A549 treated with DMSO at 1 μM for 4 hours (cell line): Measurements from ENCODE around the gene PCDHA5. TPM values are rescaled to one million over a fixed set of nuclear protein-coding genes. Genes with fewer than 3 reads are reported as not detected.

Experiments used
- total RNA-seq: library from RNA; stranded (reverse); fragments of 200-300 nt; extraction: Qiagen RNA extraction; gene quantifications from 5 replicates; pipeline ENCODE4 v1.2.3, GENCODE V29; 2022; ENCODE audit warnings: low read depth

PCDHA5 gene
- total RNA-seq: 0.56 to 0.86 TPM (median 0.77 TPM) in 5 replicates

DNA sequence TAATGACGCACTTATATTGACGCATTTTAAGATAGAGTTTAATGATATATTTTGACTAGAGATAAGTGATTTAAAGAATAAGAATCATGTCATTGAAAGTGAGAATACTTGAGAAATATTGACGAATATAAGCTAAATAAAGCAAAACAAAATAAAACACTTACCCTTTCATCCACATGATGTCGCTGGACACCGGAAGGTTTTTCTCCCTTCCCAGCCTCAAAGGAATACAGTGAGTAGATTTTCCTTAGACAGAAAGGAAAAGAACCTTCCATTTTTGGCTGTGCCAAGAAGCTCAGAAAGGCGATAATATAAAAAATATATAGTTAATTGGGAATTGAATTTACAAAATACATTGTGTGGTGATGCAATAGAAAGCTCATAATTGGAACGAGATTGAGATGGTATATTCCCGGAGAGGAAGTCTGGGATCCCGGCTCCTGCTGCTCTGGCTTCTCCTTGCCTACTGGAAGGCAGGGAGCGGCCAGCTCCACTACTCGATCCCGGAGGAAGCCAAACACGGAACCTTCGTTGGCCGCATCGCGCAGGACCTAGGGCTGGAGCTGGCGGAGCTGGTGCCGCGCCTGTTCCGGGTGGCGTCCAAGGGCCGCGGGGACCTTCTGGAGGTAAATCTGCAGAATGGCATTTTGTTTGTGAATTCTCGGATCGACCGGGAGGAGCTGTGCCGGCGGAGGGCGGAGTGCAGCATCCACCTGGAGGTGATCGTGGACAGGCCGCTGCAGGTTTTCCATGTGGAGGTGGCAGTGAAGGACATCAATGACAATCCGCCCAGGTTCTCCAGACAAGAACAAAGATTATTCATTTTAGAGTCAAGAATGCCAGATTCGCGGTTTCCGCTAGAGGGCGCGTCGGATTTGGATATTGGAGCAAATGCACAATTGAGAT, at the start of gene PCDHA5:
TSS of gene PCDHA5 (plus strand) at position 239 of the 906 bp plus-strand sequence.

DNA sequence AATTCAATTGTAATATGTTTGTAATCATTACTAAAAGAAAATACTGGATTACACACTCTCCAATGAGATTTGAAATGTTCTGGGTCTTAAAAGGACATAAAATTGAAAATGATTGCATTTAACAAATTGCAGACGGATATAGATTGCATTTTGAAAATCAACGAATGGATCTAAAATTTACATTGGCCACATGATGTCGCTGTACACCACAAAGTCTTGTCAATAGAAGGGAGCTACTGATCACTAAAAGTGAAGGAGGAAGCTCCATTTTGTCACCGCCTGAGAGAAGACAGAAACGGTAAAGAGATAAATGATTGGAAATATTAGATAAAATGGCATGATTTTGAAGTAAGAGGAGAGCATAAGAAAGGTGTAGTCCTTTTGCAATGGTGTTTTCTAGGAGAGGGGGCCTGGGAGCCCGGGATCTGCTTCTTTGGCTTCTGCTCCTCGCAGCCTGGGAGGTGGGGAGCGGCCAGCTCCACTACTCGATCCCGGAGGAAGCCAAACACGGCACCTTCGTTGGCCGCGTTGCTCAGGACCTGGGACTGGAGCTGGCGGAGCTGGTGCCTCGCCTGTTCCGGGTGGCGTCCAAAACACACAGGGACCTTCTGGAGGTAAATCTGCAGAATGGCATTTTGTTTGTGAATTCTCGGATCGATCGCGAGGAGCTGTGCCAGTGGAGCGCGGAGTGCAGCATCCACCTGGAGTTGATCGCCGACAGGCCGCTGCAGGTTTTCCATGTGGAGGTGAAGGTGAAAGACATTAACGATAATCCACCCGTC, 35.3 kb upstream of the PCDHA5 start, which contains the start of gene PCDHA1:
TSS of gene PCDHA1 (plus strand) at position 236 of the 782 bp plus-strand sequence.

DNA sequence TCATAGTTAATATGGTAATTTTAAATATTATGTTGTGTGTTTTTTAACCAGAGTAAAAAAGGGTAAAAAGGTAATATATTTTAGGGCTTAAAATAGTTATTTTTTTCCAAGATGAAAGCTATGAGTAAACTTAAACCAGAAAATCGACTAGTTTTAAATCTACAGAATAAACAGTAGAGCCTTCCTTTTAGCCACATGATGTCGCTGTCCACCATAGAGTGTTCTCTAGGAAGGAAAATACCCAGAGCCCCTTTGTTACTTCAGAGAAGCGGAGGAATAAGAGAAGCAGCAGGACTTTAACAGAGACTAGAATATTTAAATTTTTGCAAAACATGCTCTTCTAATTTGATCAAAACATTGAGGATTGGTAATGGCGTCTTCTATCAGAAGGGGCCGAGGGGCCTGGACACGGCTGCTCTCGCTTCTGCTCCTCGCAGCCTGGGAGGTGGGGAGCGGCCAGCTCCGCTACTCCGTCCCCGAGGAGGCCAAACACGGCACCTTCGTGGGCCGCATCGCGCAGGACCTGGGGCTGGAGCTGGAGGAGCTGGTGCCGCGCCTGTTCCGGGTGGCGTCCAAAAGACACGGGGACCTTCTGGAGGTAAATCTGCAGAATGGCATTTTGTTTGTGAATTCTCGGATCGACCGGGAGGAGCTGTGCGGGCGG, 26.7 kb upstream of the PCDHA5 start, which contains the start of gene PCDHA2:
TSS of gene PCDHA2 (plus strand) at position 258 of the 664 bp plus-strand sequence.

DNA sequence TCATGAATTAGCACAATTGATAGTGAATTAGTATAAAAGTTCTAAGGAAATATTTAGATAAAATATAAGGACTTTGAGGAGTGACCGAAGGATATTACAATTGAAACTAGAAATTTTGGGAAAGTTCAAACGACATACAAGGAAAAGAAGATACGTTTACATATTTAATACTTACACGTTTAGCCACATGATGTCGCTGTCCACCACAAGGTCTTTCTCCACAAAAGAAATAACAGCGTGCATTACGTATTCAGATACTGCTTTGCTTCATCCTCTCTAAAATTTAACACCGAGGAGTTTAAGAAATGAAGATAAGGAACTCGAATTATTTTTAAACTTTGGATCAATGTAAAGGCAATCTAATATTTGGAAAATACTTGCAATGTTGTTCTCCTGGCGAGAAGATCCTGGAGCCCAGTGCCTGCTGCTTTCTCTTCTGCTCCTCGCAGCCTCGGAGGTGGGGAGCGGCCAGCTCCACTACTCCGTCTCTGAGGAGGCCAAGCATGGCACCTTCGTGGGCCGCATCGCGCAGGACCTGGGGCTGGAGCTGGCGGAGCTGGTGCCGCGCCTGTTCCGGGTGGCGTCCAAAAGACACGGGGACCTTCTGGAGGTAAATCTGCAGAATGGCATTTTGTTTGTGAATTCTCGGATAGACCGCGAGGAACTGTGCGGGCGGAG, 20.5 kb upstream of the PCDHA5 start, which contains the start of gene PCDHA3:
TSS of gene PCDHA3 (plus strand) at position 242 of the 678 bp plus-strand sequence.

DNA sequence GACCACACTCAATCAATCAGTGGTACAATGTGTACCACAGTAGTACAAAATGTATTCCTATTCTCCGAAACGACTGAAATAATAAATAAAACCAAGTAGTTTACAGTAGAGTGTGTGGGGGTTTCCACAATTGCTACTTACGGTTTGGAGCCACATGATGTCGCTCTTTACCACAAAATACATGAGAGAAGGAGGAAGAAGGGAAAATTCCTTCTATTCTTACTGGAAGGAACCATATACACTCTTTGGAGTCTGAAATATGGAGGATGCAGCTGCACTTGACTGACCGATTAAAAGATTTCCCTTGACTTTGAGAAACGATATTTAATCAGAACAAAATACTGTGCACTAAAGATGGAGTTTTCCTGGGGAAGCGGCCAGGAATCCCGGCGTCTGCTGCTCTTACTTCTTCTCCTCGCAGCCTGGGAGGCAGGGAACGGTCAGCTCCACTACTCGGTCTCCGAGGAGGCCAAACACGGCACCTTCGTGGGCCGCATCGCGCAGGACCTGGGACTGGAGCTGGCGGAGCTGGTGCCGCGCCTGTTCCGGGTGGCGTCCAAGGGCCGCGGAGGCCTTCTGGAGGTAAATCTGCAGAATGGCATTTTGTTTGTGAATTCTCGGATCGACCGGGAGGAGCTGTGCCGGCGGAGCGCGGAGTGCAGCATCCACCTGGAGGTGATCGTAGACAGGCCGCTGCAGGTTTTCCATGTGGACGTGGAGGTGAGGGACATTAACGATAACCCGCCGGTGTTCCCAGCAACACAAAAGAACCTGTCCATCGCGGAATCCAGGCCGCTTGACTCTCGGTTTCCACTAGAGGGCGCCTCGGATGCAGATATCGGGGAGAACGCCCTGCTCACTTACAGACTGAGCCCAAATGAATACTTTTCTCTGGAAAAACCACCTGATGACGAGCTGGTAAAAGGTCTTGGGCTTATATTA, 14.3 kb upstream of the PCDHA5 start, which contains the start of gene PCDHA4:
TSS of gene PCDHA4 (plus strand) at position 235 of the 942 bp plus-strand sequence.

DNA sequence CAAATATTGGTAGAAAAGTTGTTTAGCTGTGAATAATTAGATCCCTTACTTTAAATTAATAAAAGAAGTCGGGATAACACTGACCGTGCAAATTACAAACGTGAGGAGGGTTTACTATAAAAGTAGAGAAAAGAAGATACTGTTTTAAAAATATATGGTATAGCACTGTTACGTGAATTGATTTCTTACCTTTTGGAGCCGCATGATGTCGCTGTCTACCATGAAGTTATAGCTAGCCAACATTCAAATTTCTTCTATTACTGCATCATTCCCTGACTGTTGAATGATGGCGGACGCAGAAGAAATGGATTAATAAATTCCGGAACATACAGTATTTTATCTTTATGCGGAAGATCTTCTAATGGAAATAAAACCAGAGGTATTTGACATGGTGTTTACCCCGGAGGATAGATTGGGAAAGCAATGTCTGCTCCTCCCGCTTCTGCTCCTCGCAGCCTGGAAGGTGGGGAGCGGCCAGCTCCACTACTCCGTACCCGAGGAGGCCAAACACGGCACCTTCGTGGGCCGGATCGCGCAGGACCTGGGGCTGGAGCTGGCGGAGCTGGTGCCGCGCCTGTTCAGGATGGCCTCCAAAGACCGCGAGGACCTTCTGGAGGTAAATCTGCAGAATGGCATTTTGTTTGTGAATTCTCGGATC, 6.4 kb downstream of the PCDHA5 start, which contains the start of gene PCDHA6:
TSS of gene PCDHA6 (plus strand) at position 257 of the 658 bp plus-strand sequence. CDS start at position 389, 132 bp downstream.

DNA sequence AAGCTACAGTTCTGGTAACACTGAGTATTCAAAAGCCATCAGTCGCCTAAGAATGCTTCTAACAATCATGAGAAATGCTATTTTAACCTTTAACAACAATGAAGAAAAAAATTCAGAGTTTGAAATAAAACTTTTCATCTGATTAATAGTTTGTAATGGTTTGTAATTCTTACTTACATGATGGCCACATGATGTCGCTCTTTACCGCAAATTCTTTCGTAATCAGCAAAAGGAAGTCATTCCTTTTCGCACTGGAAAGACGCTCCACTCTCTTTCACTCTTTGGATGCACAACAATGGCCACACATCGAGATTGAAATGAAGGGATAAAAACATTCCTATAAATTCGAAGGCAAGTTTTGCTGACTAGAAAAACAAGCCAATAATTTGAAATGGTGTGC, 12.6 kb downstream of the PCDHA5 start, which contains the start of gene PCDHA7:
TSS of gene PCDHA7 (plus strand) at position 277 of the 400 bp plus-strand sequence. CDS start at position 392, 115 bp downstream.

DNA sequence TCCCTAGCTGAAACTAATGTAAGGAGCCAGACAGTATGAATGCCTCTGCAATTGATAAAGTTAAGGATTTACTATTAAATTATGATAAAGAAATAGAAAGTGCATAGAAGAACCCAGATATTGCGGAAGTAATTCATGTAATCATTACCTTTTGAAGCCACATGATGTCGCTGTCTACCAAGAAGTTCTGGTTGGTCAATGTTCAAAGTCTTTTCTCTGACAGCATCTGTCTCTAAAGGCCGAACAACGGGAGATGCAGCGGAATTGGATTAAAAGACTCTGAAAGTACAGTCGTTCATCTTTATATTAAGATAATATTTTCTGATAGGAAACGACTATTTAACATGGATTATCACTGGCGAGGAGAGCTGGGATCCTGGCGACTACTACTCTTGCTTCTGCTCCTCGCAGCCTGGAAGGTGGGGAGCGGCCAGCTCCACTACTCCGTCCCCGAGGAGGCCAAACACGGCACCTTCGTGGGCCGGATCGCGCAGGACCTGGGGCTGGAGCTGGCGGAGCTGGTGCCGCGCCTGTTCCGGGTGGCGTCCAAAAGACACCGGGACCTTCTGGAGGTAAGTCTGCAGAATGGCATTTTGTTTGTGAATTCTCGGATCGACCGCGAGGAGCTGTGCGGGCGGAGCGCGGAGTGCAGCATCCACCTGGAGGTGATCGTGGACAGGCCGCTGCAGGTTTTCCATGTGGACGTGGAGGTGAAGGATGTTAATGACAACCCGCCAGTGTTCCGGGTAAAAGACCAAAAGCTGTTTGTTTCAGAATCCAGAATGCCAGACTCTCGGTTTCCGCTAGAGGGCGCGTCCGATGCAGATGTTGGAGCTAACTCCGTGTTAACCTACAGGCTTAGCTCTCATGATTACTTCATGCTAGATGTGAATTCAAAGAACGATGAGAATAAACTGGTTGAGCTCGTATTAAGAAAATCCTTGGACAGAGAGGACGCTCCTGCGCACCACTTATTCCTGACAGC, 19.9 kb downstream of the PCDHA5 start, which contains the start of gene PCDHA8:
TSS of gene PCDHA8 (plus strand) at position 210 of the 985 bp plus-strand sequence. CDS start at position 345, 135 bp downstream.

DNA sequence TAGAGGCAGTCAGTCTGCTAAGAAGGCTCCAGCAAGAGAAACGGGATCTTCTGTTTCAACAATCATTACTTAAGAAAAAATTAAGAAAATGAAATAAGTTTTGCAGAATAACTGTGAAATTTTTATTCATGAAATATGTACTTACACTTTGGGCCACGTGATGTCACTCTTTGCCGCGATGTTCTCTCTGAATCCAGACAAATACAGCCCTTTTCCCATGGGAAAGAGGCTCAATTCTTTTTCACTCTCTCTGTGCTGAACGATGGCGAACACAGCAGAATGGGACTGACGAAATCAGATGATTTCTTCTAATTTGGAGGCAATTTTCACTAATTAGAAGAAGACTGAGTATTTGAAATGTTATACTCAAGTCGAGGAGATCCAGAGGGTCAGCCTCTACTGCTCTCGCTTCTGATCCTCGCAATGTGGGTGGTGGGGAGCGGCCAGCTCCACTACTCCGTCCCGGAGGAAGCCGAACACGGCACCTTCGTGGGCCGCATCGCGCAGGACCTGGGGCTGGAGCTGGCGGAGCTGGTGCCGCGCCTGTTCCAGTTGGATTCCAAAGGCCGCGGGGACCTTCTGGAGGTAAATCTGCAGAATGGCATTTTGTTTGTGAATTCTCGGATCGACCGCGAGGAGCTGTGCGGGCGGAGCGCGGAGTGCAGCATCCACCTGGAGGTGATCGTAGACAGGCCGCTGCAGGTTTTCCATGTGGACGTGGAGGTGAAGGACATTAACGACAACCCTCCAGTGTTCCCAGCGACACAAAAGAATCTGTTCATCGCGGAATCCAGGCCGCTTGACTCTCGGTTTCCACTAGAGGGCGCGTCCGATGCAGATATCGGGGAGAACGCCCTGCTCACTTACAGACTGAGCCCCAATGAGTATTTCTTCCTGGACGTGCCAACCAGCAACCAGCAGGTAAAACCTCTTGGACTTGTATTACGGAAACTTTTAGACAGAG, 27.0 kb downstream of the PCDHA5 start, which contains the start of gene PCDHA9:
TSS of gene PCDHA9 (plus strand) at position 244 of the 964 bp plus-strand sequence. CDS start at position 358, 114 bp downstream.

DNA sequence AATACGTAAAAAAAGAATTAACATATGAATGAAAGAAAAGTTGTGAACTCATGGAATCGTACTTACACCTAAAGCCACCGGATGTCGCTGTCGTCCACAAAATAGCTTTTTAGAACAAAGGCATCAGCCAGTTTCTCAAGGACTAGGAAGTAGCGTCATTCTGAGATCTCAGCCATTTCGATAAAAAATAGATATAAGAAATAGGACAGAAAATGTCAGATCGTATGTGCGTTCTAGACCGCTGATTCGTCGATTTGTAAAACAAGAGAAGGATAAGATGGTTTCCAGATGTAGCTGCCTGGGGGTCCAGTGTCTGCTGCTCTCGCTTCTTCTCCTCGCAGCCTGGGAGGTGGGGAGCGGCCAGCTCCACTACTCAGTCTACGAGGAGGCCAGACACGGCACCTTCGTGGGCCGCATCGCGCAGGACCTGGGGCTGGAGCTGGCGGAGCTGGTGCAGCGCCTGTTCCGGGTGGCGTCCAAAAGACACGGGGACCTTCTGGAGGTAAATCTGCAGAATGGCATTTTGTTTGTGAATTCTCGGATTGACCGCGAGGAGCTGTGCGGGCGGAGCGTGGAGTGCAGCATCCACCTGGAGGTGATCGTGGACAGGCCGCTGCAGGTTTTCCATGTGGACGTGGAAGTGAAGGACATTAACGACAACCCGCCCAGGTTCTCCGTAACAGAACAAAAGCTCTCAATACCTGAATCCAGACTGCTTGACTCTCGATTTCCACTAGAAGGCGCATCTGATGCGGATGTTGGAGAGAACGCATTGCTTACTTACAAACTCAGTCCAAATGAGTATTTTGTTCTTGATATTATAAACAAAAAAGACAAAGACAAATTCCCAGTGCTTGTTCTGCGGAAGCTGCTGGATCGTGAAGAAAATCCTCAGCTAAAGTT, 34.6 kb downstream of the PCDHA5 start, which contains the start of gene PCDHA10:
TSS of gene PCDHA10 (plus strand) at position 126 of the 903 bp plus-strand sequence. CDS start at position 278, 152 bp downstream.

DNA sequence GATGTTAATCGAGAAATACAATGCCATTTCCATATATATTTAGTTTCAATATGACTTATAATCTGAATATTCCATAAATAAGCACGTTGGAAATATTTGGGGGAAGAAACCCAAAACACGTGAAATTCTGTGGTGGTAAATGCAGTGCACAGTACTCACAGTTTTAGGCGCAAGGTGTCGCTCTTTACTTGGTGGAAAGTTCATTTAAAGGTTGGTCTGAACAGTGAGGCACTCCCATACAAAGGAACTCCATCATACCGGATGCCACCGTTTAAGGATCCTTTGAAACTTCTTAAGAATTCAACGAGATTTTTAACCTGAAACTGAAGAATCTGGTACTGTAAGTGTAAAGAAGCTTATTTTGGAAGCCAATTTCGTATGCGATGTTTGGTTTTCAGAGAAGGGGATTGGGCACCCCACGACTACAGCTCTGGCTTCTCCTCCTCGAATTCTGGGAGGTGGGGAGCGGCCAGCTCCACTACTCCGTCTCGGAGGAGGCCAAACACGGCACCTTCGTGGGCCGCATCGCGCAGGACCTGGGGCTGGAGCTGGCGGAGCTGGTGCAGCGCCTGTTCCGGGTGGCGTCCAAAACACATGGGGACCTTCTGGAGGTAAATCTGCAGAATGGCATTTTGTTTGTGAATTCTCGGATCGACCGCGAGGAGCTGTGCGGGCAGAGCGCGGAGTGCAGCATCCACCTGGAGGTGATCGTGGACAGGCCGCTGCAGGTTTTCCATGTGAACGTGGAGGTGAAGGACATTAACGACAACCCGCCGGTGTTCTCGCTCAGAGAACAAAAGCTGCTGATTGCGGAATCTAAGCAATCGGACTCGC, 47.5 kb downstream of the PCDHA5 start, which contains the start of gene PCDHA11:
TSS of gene PCDHA11 (plus strand) at position 237 of the 834 bp plus-strand sequence. CDS start at position 384, 147 bp downstream.

